RCC 7860 (cell line): ENCODE results near the gene THBS3.
"Not testable (repeated sequence)": the region's sequence is repeated elsewhere in the genome, so short reads cannot be mapped to it uniquely, and the experiment has no call there.

Source experiments
- DNase-seq: peaks from one replicate; pipeline ENCODE4 v3.0.0-alpha.2; 2015; ENCODE audit warnings: low spot score
- FAIRE-seq: peaks from 2 replicates; lab custom pipeline; 2012; peaks lifted over from hg19 to GRCh38; lab: Jason Lieb, UNC

Gene THBS3

DNA sequence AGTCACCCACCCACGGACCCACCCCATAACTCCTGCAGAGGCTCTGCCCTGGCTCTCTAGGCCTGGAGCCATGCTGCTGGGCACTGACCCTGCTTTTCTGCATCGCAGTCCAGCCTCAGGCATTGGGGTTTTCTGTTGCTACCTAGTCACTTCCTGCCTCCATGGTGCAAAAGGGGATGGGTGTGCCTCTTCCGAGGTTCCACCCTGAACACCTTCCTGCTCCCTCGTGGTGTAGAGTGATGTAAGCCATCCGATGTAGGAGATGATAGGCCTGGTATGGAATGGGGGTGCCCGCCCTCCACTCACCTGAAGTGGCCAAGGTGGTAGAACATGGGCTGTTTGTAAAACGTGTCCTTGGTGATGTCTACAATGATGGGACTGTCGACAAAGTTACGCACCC is 27.7 kb upstream of the THBS3 start:
- not testable (repeated sequence) for DNase-seq, FAIRE-seq

DNA sequence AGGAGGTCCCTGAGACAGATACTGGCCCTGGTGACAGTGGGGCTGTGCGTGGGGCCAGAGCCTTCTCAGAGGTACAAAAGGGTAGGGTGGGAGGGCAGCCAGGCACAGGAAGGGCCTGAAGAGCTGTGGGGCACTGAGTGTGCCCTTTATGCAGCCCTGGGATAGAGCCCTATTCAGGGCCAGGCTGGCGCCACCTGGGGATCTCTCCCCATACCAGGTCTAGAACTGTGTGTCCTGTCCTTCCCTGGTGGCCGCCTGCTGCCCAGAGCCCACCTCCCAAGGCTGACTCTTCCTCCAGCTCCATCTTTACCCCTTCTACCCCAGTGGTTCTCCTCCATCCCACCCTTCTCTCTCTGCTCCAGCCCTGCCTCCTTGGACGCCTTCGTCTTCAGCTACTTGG is 25.8 kb upstream of the THBS3 start:
- FAIRE-seq, DNase-seq: not testable (repeated sequence)

DNA sequence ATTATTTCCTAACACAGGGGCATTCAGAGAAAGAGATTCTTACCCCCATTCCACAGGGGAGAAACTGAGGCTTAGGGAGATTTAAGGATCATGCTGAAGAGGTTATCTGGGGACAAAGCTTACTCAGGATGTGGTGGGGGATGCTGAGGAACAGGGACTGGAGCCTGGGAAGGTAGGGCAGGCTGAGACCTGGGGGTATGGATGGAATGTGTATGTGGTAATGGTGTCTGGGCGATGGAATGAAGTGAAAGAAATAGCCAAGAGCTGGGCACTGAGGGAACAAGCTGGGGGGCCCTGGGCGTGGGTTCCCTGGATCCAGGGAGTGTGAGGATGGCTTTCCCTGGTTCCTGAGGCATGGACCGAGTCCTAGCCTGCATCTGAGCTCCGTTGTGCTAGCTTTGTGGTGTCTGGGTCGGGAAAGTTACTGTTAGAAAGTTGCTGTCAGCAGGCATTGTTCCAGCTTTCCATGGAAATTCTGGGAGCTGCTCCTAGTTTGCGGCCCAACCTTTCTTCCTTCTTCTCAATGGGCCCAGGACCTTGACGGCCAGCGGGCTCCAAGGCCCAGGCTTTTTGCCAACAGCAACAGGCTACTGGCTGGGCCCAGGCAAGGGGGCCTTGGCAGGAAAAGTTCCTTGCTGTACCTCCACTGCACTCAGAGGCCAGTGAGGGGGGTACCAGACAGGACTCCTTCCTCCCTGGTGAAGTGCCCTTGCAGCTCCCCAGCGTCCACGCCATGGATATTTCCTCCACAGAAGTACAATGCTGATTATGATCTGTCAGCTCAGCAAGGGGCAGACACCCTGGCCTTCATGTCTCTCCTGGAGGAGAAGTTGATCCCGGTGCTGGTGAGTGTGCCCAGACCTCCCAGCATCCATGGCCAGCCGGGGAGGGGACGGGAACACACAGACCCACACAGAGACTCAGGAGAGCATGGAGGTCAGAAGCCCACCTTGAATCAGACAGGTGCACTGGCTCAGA is 24.6 kb upstream of the THBS3 start:
- FAIRE-seq, DNase-seq: not testable (repeated sequence)

DNA sequence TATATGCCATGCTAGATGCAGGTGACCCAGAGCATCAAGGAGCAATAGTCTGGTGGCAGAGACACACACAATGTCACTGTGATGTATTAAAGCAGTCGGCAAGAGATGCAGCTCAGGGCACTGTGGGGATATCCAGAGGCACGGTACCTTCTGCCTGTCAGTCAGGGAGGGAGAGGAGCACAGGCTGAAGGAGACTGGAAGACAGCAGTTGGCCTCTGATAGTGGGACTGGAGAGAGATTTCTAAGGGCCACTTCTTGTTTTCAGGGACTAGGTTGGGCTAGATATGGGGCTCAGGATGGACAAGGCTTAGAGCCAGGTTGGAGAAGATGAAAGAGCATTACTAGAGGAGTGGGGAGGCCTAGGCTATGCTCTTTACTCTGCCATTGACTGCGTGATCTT is 23.6 kb upstream of the THBS3 start:
- not testable (repeated sequence) for DNase-seq, FAIRE-seq

DNA sequence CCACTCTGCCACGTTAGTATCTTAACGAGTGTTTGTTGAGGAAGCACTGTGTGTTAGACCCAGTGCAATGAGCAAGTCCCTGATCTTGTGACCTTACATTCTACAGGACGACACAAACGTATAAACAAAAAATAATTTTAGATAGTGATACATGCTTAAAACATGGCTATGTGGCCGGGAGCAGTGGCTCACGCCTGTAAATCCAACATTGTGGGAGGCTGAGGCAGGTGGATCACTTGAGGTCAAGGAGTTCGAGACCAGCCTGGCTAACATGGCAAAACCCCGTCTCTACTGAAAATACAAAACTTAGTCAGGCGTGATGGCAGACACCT is 20.4 kb upstream of the THBS3 start:
- FAIRE-seq (no peak), DNase-seq (no peak)

DNA sequence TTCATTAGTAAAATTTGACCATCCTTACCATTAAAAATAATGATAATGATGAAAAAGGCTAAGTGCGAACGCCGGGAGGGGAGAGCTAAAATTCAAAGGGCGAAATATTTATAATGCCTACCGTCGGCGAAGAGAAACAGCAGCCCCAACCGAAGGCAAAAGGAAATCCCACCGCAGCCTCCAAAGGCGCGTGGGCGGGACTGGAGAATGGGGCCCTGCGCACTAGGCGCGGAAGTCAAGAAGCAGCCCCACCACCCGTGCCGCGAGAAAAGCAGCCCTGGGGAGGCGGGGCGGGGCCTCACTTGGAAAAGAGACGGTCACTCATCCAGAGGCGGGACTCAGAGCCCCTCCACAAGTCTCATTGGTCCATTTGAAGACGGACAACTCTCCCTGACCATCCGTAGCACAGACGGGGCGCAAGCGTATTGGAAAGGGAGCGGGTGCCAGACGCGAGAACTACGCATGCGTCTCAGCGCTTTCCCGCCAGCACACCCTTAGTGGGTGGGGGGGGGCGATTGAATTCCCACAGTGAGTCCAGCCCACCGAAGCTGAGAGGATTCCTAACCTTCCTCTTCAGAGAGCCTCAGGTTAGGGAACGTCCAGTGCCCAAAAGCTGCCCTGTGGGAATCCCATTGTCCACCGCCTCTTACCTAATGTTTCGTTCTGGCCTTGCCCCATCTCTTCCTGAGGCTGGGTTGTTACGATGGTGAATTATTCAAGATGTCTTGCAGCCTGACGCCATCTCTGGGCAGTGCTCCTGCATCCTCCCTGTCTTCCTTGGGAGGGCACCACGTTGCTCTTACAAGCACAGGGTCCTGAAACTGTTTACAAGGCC is 19.8 kb upstream of the THBS3 start:
- DNase-seq (peak; percentile 99), FAIRE-seq (peak; percentile 83)

DNA sequence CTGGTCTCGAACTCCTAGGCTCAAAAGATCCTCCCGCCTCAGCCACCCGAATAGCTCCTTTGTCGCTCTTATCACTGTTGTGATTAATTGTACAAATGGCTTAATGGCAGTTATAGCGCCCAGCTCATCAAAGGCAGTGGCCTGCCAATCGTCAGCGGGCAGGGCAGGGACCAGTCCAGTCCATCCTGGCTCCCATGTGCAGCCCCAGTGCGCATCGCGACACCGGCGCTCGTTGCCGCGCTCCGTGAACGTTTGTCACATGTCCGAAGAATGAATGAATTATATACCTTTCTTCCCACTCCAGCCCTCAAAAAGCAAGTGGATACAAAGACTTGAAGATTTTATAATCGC is 19.2 kb upstream of the THBS3 start:
- DNase-seq, result peak; percentile 30
- no peak for FAIRE-seq

DNA sequence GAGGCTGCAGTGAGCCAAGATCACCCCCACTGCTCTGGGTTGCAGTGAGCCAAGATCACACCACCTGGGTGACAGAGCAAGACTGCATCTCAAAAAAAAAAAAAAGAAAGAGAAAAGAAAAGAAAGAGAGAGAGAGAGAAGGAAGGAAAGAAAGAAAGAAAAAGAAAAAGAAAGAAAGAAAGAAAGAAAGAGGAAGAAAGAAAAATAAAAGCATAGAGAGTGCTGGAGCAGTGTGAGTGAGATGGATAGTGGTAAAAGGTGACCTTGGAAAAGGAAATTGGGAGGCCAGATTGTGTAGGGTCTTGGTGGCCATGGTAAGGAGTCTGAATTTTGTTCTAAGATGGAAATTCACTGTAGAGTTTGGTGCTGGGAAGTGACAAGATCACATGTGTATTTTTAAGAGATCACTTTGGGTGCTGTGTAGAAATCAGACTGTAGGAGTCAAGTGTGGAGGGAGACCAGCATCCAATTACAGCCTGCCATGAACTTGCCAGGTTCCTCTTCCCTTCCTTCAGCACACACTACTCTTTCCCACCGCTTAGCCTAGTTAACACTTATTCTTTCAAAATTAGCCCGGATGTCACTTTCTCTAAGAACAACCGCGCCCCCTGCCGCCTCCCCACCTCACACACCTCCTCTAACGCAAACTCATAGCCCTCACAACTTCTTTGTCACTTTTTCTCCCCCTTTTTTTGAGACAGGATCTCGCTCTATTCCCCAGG is 18.7 kb upstream of the THBS3 start:
- DNase-seq (peak; percentile 66), FAIRE-seq (no peak)

DNA sequence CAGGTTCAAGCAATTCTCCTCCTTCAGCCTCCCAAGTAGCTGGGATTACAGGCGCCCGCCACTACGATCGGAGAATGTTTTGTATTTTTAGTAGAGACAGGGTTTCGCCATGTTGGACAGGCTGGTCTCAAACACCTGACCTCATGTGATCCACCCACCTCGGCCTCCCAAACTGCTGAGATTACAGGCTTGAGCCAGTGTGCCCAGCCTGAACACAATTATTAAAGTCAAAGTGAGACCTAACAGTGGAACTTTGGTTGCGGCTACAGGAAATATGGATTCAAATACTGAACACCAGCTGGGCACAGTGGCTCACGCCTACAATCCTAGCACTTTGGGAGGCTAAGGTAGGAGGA is 17.7 kb upstream of the THBS3 start:
- DNase-seq, FAIRE-seq: not testable (repeated sequence)

DNA sequence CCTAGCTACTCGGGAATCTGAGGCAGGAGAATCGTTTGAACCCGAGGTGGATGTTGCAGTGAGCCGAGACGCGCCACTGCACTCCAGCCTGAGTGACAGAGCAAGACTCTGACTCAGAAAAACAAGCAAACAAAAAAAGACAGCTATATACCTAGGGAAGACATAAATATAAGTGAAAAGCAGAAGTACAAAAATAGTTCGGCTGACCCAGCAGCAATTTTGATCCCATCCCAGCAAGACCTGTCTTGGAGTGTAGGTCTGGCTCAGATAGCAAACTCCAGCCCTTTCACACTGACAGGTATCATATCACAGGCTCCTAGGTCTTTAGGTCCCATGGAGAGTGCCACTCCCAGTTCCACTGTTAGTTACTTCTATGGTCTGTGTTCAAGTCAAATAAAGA is 15.3 kb upstream of the THBS3 start:
- no peak for DNase-seq
- FAIRE-seq, result no peak

DNA sequence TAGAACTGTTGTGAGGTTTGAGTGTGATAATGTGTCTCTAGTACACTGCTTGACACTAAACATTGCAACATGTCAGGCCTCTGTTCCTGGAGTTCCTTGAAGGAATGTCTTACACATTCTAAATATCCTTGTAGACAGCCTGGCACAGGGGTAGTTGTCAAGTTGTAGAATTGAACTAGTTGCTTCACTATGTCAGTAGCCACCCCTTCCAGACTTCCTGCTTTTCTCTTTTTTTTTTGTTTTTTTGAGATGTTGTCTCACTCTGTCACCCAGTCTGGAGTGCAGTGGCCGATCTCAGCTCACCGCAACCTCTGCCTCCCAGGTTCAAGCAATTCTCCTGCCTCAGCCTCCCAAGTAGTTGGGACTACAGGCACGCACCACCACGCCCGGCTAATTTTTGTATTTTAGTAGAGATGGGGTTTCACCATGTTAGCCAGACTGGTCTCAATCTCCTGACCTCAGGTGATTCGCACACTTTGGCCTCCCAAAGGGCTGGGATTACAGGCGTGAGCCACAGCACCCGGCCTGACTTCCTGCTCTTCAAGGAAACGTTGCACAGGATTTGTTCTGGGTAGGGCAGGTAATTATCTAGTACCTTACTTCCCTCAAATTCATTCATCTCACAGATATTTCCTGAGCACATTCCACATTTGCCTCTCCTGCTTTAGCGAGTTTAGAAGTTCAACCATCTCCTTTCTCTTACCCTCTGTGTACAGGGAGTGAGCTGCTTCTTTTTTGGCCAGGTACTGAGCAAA is 12.7 kb upstream of the THBS3 start:
- FAIRE-seq, DNase-seq: not testable (repeated sequence)

DNA sequence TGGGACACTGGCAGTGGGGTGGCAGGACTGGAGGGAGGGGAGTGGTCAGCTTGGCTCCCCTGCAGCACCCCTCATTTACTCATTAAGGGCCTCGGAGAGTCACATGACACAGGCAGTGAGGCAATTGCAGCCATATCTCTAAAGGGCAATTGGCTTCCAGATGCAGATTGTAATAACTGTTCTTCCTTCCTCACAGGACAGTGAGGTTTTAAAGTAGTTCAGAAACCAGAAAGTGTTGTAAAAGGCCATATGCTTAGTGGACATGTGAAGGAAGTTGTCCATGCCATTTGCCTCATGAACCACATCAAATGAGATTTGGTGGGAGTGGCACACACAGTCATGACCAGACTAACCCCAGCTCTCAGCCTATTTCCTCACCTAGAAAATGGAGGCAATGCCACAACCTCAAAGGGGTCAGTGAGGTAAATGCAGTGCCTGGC is 11.9 kb upstream of the THBS3 start:
- no peak for DNase-seq
- FAIRE-seq, result no peak

DNA sequence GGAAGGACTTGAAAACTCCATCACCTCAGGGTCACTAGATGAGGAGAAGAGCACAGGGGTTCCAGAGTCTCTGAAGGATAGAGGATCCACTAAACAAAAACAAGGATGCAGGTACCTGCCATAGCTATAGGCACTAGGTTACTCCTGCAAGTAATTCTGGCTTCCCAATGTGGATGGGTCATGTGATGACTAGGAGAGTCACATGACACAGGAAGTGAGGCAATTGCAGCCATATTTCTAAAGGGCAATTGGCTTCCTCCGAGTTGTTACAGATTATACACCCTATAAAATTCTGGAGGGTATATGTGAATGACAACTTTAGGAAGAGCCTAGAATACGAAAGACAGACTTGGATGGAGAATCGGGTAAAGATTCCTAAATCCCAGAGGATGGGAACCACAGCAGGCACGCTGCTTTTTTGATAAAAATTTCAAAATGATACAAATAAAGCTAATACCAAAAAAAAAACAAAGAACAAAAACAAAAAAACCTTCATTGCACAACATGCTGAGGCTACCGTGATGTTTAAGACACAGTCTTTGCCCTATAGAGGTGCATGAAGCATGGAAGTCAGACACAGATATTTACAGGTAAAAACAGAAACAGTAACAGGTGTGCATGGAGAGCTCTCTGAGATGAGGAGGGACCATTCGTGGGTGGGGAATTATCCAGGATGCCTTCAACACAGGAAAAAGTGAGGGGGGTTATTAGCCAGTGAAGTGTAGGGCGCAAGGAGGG is 11.3 kb upstream of the THBS3 start:
- FAIRE-seq (no peak), DNase-seq (no peak)

DNA sequence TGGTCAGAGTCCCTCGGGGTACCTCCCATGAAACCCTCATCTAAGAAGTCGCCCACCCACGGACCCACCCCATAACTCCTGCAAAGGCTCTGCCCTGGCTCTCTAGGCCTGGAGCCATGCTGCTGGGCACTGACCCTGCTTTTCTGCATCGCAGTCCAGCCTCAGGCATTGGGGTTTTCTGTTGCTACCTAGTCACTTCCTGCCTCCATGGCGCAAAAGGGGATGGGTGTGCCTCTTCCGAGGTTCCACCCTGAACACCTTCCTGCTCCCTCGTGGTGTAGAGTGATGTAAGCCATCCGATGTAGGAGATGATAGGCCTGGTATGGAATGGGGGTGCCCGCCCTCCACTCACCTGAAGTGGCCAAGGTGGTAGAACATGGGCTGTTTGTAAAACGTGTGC is 7.0 kb upstream of the THBS3 start:
- not testable (repeated sequence) for FAIRE-seq, DNase-seq

DNA sequence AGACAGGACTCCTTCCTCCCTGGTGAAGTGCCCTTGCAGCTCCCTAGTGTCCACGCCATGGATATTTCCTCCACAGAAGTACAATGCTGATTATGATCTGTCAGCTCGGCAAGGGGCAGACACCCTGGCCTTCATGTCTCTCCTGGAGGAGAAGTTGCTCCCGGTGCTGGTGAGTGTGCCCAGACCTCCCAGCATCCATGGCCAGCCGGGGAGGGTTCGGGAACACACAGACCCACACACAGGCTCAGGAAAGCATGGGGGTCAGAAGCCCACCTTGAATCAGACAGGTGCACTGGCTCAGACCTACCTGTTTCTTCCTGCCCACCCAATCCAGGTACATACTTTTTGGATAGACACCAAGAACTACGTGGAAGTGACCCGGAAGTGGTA is 4.3 kb upstream of the THBS3 start:
- FAIRE-seq, DNase-seq: not testable (repeated sequence)

DNA sequence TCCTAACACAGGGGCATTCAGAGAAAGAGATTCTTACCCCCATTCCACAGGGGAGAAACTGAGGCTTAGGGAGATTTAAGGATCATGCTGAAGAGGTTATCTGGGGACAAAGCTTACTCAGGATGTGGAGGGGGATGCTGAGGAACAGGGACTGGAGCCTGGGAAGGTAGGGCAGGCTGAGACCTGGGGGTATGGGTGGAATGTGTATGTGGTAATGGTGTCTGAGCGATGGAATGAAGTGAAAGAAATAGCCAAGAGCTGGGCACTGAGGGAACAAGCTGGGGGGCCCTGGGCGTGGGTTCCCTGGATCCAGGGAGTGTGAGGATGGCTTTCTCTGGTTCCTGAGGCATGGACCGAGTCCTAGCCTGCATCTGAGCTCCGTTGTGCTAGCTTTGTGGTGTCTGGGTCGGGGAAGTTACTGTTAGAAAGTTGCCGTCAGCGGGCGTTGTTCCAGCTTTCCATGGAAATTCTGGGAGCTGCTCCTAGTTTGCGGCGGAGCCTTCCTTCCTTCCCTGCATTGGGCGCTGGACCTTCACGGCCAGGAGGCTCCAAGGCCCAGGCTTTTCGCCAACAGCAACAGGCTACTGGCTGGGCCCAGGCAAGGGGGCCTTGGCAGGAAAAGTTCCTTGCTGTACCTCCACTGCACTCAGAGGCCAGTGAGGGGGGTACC is 3.8 kb upstream of the THBS3 start:
- not testable (repeated sequence) for FAIRE-seq, DNase-seq

DNA sequence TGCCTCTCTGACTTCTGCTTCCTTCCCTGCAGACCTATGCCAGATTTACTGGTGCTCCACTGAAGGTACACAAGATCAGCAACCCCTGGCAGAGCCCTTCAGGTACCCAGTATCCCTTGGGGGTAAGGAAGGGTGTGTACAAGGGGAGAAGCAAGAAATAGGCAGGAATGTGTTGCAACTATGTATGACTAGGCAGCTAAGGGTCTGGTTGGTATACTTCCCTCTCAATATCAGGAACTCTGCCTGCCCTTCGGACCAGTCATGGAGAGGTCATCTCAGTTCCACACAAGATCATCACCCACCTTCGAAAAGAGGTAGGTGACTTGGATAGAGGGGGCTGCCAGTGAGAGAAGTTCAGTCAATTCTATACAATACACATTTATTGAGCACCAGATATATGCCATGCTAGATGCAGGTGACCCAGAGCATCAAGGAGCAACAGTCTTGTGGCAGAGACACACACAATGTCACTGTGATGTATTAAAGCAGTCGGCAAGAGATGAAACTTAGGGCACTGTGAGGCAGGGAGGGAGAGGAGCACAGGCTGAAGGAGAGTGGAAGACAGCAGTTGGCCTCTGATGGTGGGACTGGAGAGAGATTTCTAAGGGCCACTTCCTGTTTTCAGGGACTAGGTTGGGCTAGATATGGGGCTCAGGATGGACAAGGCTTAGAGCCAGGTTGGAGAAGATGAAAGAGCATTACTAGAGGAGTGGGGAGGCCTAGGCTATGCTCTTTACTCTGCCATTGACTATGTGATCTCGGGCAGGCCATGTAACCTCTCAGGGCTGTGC is 2.8 kb upstream of the THBS3 start:
- DNase-seq (no peak), FAIRE-seq (no peak)

DNA sequence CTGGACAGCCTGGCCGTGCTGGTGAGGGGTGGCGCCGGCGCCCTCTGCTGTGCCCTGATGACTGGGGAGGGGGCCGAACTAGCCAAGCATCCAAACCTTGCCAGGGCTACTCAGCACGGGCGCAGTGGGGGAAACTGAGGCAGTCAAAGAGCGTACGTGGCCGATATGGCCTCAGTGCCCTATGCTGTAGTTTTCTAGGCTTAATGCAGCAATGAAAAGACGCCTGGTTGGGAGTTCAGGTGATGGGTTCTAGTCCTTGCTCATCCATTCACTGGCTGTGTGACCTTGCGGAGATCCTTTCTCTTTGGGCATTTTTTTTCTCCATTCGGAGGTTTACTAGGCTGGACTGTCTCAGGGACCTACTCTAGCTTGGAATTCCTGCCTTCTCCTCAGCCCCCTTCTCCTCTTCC is 1.6 kb upstream of the THBS3 start:
- DNase-seq, result no peak
- FAIRE-seq, result no peak
